DMS79 treated with DMSO at 0.1 percent for 48 hours (cell line): ENCODE results near the gene HNF1B.

ENCODE experiments used
- DNase-seq: peaks from one replicate; lab custom pipeline; 2025; lab: John Stamatoyannopoulos, UW

The HNF1B gene

DNA sequence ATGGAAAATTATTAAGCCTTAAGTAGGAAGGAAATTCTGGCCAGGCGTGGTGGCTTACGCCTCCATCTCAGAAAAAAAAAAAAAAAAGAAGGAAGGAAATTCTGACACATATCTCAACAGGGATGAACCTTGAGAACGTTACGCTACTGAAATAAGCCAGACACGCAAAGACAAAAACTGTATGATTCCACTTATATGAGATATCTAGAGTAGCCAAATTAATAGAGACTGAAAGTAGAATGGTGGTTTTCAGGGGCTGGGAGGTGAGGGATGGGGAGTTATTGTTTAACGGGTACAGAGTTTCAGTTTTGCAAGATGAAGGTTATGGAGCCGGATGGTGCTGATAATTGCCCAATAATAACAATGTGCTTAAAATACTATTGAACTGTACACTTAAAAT is 16.2 kb upstream of the HNF1B start:
- DNase-seq = no peak

DNA sequence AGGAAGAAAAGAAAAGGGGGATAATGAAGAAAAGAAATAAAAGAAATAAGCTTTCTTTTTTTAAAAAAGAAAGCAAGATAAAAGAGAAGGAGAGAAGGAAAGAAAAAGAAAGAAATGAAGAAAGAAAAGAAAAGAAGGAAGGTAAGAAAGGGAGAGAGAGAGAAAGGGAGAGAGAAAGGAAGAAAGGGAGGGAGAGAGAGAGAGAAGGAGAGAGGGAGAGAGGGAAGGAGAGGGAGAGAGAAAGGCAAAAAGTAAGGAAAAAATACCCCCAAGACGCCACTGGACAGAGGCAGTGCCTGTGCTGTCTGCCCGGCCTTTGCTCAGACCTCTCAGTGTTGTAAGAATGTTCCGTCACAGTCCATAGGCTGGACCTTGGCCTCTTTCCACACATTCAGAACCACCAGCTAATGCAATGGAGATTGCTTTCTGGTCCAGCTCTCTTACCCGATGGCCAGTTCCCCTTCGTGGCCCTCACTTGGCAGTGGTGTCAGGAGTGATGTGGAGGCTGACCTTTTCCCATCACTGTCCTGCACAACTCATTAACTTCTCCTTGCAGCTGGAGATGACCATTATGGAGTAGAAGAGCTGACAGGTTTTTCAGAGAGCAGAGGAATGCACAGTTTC is 14.3 kb upstream of the HNF1B start:
- DNase-seq = no peak

- DNase-seq = no peak
Observed at GRCh38 chr17:37756051-37756450, 11.2 kb upstream of the HNF1B start.

GRCh38 chr17:37755455-37755854 is 10.6 kb upstream of the HNF1B start:
- DNase-seq = no peak

DNA sequence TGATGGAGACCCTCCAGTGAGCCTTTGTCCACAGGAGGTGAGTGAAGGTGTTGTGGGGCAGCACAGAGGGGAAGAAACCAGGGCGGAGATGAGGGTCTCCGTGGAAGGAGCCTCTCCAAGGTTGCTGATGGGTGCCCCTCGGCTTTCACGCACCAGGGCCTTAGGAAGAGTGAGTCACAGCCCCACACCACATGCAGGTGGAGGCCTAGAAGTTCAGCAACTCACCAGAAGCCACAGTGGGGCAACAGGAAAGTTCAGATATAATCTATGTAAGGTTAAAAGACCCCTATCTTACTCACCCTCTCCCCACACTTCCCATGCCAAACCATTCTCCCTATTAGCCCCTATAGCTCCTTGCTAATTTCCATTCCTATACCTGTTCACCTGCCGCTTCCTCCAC is 9.5 kb upstream of the HNF1B start:
- DNase-seq = no peak

DNA sequence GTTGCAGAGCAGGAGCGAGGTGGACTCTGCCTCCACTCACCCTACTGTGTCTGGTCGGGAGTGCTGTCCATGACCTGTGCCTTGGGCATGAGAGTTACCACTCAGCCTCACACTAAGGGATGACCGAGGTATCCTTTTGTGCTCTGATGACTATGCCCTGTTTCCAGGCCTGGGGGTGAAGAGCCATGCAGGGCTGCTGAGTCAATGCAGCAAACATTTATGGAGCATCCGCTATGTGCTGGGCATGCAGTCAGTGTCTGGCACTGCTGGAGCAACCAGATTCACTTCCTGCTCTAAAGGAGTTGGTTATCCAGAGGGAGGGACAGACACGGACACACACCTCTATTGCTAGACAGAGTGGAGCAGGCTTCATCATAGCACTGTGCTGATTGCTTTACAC is 7.6 kb upstream of the HNF1B start:
- DNase-seq = no peak

- no peak for DNase-seq
Observed at GRCh38 chr17:37750768-37751475, 6.1 kb upstream of the HNF1B start.

DNA sequence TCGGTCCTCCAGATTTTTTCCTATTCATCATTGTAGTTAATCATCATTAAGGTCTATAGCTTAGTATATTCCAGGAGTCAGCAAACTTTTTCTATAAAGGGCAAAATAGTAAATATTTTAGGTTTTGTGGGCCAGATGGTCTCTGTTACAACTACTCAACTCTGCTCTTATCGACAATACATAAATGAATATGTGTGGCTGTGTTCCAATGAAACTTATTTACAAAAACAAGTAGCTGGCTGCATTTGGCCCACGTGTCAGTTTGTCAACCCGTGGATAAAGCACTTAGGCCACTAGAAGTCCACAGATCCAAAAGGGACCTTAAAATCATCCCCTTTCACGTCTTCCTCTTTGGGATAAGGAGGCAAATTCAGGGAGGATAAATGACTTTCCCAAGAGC is 5.4 kb upstream of the HNF1B start:
- no peak for DNase-seq

DNA sequence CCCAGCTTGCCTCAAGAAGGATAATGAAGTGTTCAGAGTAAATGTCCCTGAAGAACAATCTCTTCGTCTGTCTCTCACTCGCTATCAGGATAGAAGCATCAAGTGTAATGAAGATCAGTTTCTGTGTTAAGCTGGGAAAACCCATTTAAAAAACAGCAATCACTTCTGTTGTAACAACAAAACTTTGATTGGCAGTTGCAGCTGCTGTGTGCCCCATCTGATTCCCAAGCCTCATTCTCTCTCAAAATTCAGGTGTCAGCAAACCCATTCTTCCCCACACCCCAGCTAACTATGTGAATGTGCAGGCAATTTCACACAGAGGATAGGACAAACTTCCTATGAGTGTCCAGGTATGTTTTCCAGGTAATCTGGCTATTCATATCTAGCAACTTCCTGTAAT is 2.4 kb upstream of the HNF1B start:
- no peak for DNase-seq

- DNase-seq = no peak
Observed at GRCh38 chr17:37746617-37747016, 1.8 kb upstream of the HNF1B start.

DNA sequence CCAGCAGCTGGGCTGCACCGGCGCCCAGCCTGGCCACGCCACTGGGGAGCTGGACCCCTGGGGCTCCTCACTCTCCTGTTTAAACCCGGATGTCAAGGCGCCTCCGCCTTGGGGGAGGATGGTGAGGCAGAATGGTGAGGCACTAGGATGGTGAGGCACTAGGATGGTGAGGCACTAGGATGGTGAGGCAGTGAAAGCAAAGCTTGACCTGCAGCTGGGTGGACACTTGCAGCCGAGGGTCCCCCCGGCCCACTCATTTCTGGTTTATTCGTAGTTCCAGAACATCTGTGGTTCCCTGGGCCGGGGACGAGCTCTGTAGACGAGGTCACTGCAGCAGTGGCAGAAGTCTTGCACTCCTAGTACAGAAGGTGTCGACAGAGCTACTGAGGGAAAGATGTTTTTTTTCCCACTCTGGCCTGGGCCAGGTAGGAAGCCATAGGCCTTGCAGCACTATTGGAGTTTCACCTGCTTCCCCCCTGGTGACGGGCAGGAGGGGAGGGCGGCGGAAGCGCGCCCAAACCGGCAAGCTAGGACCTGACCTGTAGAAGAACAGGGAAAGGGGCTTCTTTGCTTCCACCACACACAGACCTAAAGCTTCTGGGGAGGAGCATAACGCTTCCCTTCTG is 1.1 kb upstream of the HNF1B start:
- no peak for DNase-seq

GRCh38 chr17:37744633-37744927 is 279 bp downstream of the HNF1B start:
- no peak for DNase-seq

GRCh38 chr17:37743875-37744632 is 805 bp downstream of the HNF1B start:
- no peak for DNase-seq

DNA sequence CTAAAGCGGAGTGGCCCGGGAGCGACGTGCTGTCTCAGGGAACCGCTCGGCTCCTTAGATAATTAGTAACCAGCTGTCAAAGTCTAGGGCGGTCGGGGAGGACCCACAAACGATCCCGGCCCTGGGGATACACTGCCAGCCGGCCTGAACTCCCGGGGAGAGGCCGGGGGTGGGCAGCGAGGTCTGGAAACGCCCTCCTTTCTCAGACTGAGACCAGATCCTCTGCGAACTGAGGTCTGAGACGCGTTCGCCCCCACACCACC is 1.3 kb downstream of the HNF1B start:
- no peak for DNase-seq

- no peak for DNase-seq
Observed at GRCh38 chr17:37742762-37743611, 1.9 kb downstream of the HNF1B start.

- DNase-seq = peak; percentile 40
Observed at GRCh38 chr17:37742116-37742761, 2.6 kb downstream of the HNF1B start.

- peak; percentile 40 for DNase-seq
Observed at GRCh38 chr17:37741341-37742115, 3.3 kb downstream of the HNF1B start.

- DNase-seq = no peak
Observed at GRCh38 chr17:37740915-37741314, 3.9 kb downstream of the HNF1B start.

DNA sequence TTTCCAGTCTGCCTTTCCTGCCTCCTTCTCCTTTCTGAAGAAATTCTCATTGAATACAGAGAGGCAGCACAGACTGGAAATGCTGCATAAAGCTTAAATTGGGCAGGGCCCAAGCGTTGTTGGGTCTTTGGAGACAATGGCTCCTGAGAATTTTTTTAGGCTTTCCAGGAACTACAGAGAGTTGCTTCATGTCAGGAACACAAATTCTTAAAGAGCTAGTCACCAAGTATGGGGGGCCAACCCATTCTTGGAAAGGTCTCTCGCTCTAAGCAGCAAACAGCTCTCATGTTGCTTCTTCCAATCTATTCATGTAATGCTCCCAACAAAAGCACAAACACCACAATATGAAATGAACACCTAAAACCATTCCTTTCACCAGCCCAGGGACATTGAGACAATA is 6.9 kb downstream of the HNF1B start:
- DNase-seq = no peak

GRCh38 chr17:37737081-37737480 is 7.8 kb downstream of the HNF1B start:
- no peak for DNase-seq

- no peak for DNase-seq
Observed at GRCh38 chr17:37736428-37736827, 8.4 kb downstream of the HNF1B start.
